Loucy (cell line): ENCODE measurements around the gene WNT2B.

Source experiments
- H2AFZ ChIP-seq: fragments of 200-600 bp; sonication (generic); 2 replicates; pipeline ENCODE4 v1.6.0; 2016; ENCODE audit warnings: antibody characterized with exemption, mild to moderate bottlenecking, low read length, moderate library complexity
- H3F3A ChIP-seq: fragments of 200-600 bp; 2 replicates; pipeline ENCODE4 v1.6.0; 2016; ENCODE audit warnings: antibody characterized with exemption, low read depth, mild to moderate bottlenecking
- H3K27me3 ChIP-seq: fragments of 200-600 bp; sonication (generic); 2 replicates; pipeline ENCODE4 v1.6.1; 2014; ENCODE audit warnings: low read length, mild to moderate bottlenecking; ENCODE audit not compliant: insufficient read depth, poor library complexity, severe bottlenecking
- H3K36me3 ChIP-seq: fragments of 200-600 bp; sonication (generic); 2 replicates; pipeline ENCODE4 v1.6.1; 2016; ENCODE audit warnings: low read length; ENCODE audit not compliant: insufficient read depth
- H3K4me1 ChIP-seq: fragments of 200-600 bp; sonication (generic); 2 replicates; pipeline ENCODE4 v1.5.1; 2014; ENCODE audit warnings: low read length, mild to moderate bottlenecking; ENCODE audit not compliant: insufficient read depth, poor library complexity, severe bottlenecking
- H3K4me2 ChIP-seq: fragments of 200-600 bp; sonication (generic); 2 replicates; pipeline ENCODE4 v1.6.0; 2014; ENCODE audit warnings: antibody characterized with exemption, low read length, low read depth, mild to moderate bottlenecking; ENCODE audit not compliant: poor library complexity, severe bottlenecking
- H3K4me3 ChIP-seq: fragments of 200-600 bp; sonication (generic); 2 replicates; pipeline ENCODE4 v1.5.1; 2014; ENCODE audit warnings: low read length, mild to moderate bottlenecking, mixed read lengths; ENCODE audit not compliant: poor library complexity, severe bottlenecking
- H3K79me2 ChIP-seq: fragments of 200-600 bp; sonication (generic); 2 replicates; pipeline ENCODE4 v1.6.1; 2014; ENCODE audit warnings: low read length; ENCODE audit not compliant: insufficient read depth
- H3K9ac ChIP-seq: fragments of 200-600 bp; sonication (generic); 2 replicates; pipeline ENCODE4 v1.6.0; 2014; ENCODE audit warnings: mild to moderate bottlenecking, low read depth, low read length, moderate library complexity; ENCODE audit not compliant: poor library complexity, severe bottlenecking
- H3K9me2 ChIP-seq: fragments of 200-600 bp; sonication (generic); replicated peaks from 2 replicates; pipeline ENCODE4 v1.6.1; 2016; ENCODE audit warnings: low read depth, low read length, mixed read lengths
- H3K9me3 ChIP-seq: fragments of 200-600 bp; sonication (generic); 2 replicates; pipeline ENCODE4 v1.6.1; 2014; ENCODE audit warnings: mild to moderate bottlenecking, antibody characterized with exemption, low read length, low read depth; ENCODE audit not compliant: insufficient read depth
- H4K20me1 ChIP-seq: fragments of 200-600 bp; sonication (generic); 2 replicates; pipeline ENCODE4 v1.6.0; 2014; ENCODE audit warnings: antibody characterized with exemption, low read length, mild to moderate bottlenecking; ENCODE audit not compliant: insufficient read depth, poor library complexity, severe bottlenecking
- EZH2phosphoT487 ChIP-seq: fragments of 200-600 bp; IDR thresholded peaks from 2 replicates; pipeline ENCODE4 v1.6.1; 2018; ENCODE audit warnings: antibody characterized with exemption, mild to moderate bottlenecking, moderate library complexity, borderline replicate concordance
- TF ChIP-seq, protein P1 (sequence below): fragments of 200-600 bp; sonication (generic); conservative IDR thresholded peaks from 2 replicates; pipeline ENCODE4 v1.5.1; 2014; ENCODE audit warnings: mild to moderate bottlenecking, antibody characterized with exemption, low read length

The WNT2B gene

DNA sequence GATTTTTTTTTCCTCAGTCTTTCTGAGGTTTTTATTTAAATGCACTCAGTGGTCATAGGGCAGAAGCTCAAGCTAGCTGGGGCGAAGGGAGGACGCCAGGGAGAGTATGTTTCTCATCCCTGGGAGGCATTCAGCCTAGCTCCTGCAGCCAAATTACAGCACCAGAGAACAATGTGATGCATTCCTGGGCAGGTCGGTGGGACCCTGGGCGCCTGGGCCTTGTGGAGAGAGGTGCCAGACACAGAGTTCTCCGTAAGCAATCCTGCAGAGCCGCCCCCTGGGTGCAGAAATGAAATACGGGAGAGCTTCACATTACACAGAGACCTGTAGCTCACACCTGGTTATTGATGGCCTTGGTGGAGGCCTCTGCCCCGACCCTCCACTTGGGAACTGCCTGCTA is 15.5 kb downstream of the WNT2B start:
- H4K20me1 ChIP-seq = no peaks in the 10 kb centered on the region
- H3K4me1 ChIP-seq = no peaks in the 10 kb centered on the region
- H3K9ac ChIP-seq = no peak overlapping the region
- H3K9me2 ChIP-seq = no peaks in the 10 kb centered on the region
- H2AFZ ChIP-seq = no peak overlapping the region
- H3F3A ChIP-seq = no peaks in the 10 kb centered on the region
- H3K36me3 ChIP-seq = no peaks in the 10 kb centered on the region
- H3K79me2 ChIP-seq = no peaks in the 10 kb centered on the region
- H3K27me3 ChIP-seq = no peaks in the 10 kb centered on the region
- no peak overlapping the region for H3K4me3 ChIP-seq
- TF ChIP-seq EZH2phosphoT487 = no peak
- TF ChIP-seq, protein P1, sequence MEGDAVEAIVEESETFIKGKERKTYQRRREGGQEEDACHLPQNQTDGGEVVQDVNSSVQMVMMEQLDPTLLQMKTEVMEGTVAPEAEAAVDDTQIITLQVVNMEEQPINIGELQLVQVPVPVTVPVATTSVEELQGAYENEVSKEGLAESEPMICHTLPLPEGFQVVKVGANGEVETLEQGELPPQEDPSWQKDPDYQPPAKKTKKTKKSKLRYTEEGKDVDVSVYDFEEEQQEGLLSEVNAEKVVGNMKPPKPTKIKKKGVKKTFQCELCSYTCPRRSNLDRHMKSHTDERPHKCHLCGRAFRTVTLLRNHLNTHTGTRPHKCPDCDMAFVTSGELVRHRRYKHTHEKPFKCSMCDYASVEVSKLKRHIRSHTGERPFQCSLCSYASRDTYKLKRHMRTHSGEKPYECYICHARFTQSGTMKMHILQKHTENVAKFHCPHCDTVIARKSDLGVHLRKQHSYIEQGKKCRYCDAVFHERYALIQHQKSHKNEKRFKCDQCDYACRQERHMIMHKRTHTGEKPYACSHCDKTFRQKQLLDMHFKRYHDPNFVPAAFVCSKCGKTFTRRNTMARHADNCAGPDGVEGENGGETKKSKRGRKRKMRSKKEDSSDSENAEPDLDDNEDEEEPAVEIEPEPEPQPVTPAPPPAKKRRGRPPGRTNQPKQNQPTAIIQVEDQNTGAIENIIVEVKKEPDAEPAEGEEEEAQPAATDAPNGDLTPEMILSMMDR = no peak
- no peak overlapping the region for H3K4me2 ChIP-seq
- H3K9me3 ChIP-seq = no peaks in the 10 kb centered on the region

DNA sequence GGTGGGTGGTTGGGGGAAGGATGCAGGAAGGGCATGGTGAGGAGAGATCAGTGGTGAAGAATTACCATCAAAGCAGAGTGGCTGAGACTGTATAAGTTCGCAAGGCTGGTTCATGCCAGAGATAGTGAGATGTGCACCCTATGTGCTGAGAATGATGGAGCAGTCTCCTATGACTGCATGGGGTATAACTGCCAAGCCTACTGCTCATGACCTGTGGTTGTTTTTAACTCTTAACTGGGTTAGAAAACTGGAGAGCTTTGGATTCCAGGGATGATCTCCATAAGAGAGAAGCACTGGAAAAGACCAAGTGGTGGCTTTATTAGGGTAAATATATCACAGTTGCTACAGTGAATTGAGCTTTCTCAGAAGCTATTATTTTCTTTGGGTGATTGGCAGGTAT is 16.2 kb downstream of the WNT2B start:
- Histone ChIP-seq H3F3A (no peaks in the 10 kb centered on the region), H3K9me2 (no peaks in the 10 kb centered on the region), H3K9ac (no peak overlapping the region), H3K79me2 (no peaks in the 10 kb centered on the region), H3K36me3 (no peaks in the 10 kb centered on the region), H4K20me1 (no peaks in the 10 kb centered on the region), H3K27me3 (no peaks in the 10 kb centered on the region), H3K4me2 (no peak overlapping the region), H3K4me3 (no peak overlapping the region), H2AFZ (no peak overlapping the region), H3K9me3 (no peaks in the 10 kb centered on the region), H3K4me1 (no peaks in the 10 kb centered on the region)
- TF ChIP-seq EZH2phosphoT487 = no peak
- TF ChIP-seq, protein P1 = no peak

DNA sequence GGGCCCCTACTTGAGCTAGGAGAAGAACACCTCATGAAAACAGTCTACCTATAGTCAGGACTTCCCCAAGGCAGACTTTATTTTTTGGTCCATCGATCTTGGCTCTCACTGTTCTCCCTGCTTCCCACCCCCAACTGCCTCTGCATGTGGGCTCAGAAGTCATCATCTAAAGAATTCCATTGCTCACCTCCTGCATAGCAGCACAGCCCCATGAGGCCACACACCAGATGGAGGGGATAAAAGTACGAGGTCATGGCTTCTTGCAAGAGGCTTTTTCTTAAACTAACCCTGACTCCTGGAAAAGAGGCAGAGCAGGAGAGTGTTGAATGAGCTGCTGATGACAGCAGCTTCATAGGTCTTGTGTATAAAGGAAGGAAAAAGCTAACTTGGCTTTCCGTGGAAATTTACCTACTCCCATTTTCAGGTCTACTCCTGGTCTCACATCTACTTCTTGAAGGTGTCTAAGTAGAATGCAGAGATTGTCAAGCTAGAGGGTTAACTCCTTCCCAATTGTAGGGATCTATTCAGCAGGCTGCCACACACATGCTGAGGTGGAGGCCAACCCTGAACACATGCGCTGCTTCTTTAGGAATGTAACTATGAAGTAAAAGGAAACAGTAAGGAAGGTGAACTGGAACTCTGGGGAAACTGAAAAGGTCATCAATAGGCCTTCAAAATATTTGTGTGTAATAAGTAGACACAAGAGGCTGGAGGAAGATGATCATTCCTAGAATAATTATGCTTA is 18.7 kb downstream of the WNT2B start:
- no peaks in the 10 kb centered on the region for H3K9me2 ChIP-seq
- H3K4me1 ChIP-seq = no peaks in the 10 kb centered on the region
- no peaks in the 10 kb centered on the region for H3K9me3 ChIP-seq
- no peak overlapping the region for H3K9ac ChIP-seq
- TF ChIP-seq, protein P1 = no peak
- TF ChIP-seq EZH2phosphoT487 = no peak
- no peaks in the 10 kb centered on the region for H3F3A ChIP-seq
- no peaks in the 10 kb centered on the region for H3K79me2 ChIP-seq
- no peaks in the 10 kb centered on the region for H3K27me3 ChIP-seq
- H3K36me3 ChIP-seq = no peaks in the 10 kb centered on the region
- H2AFZ ChIP-seq = no peak overlapping the region
- H3K4me2 ChIP-seq = no peak overlapping the region
- H3K4me3 ChIP-seq = no peak overlapping the region
- H4K20me1 ChIP-seq = no peaks in the 10 kb centered on the region
